ENCODE data around the gene EXOC1L.
"Not testable (repeated sequence)": the region's sequence is repeated elsewhere in the genome, so short reads cannot be mapped to it uniquely, and the experiment has no call there.

Gene EXOC1L

GRCh38 chr4:55838356-55838755 lies 18.8 kb downstream of the EXOC1L start:
- no peak for DNase-seq (ENCODE audit: low read depth)

- DNase-seq (ENCODE audit: low read depth): no peak
These were observed 19.4 kb downstream of the EXOC1L start for GRCh38 chr4:55838952-55839351.

- no peak for DNase-seq (ENCODE audit: low read depth)
These were observed 21.4 kb downstream of the EXOC1L start for GRCh38 chr4:55840956-55841355.

GRCh38 chr4:55841373-55842239 lies 22.0 kb downstream of the EXOC1L start:
- not testable (repeated sequence) for DNase-seq (ENCODE audit: low read depth)

GRCh38 chr4:55842312-55842711 lies 22.7 kb downstream of the EXOC1L start:
- DNase-seq (ENCODE audit: low read depth): not testable (repeated sequence)

- no peak for DNase-seq (ENCODE audit: low read depth)
These were observed 30.1 kb downstream of the EXOC1L start for GRCh38 chr4:55849724-55850123.

GRCh38 chr4:55851885-55852284 lies 32.3 kb downstream of the EXOC1L start:
- DNase-seq (ENCODE audit: low read depth): no peak

- peak; percentile 95 for DNase-seq (ENCODE audit: low read depth)
These were observed 34.0 kb downstream of the EXOC1L start, which contains the start of gene EXOC1 for GRCh38 chr4:55853484-55854046. Gene EXOC1, plus strand, starts transcription at chr4:55853648. Its CDS starts 4,676 bp downstream, at chr4:55858324.

GRCh38 chr4:55854129-55854528 lies 34.5 kb downstream of the EXOC1L start:
- no peak for DNase-seq (ENCODE audit: low read depth)

- DNase-seq (ENCODE audit: low read depth): no peak
These were observed 38.0 kb downstream of the EXOC1L start for GRCh38 chr4:55857586-55857985.

- DNase-seq (ENCODE audit: low read depth): no peak
These were observed 40.1 kb downstream of the EXOC1L start for GRCh38 chr4:55859711-55860110.

GRCh38 chr4:55864577-55865223 lies 45.1 kb downstream of the EXOC1L start:
- no peak for DNase-seq (ENCODE audit: low read depth)

- DNase-seq (ENCODE audit: low read depth): no peak
These were observed 45.7 kb downstream of the EXOC1L start for GRCh38 chr4:55865228-55865806.

GRCh38 chr4:55866290-55866907 lies 46.8 kb downstream of the EXOC1L start:
- DNase-seq (ENCODE audit: low read depth): no peak

GRCh38 chr4:55866973-55867574 lies 47.5 kb downstream of the EXOC1L start:
- DNase-seq (ENCODE audit: low read depth): no peak

GRCh38 chr4:55868581-55869090 lies 49.0 kb downstream of the EXOC1L start:
- no peak for DNase-seq (ENCODE audit: low read depth)

GRCh38 chr4:55871299-55871800 lies 51.8 kb downstream of the EXOC1L start:
- no peak for DNase-seq (ENCODE audit: low read depth)

GRCh38 chr4:55874831-55875230 lies 55.2 kb downstream of the EXOC1L start:
- DNase-seq (ENCODE audit: low read depth): no peak

- DNase-seq (ENCODE audit: low read depth): no peak
These were observed 56.8 kb downstream of the EXOC1L start for GRCh38 chr4:55876387-55876786.

GRCh38 chr4:55879224-55879623 lies 59.6 kb downstream of the EXOC1L start:
- no peak for DNase-seq (ENCODE audit: low read depth)

- DNase-seq (ENCODE audit: low read depth): no peak
These were observed 61.2 kb downstream of the EXOC1L start for GRCh38 chr4:55880652-55881280.

All from activated T-helper 1 cell treated with Interleukin-2 at 50 U/mL for 16 hours (primary cell).